Fibroblast of skin of left biceps (primary cell): Measurements from ENCODE around the gene SLC16A11.
"Not testable (repeated sequence)": the region's sequence is repeated elsewhere in the genome, so short reads cannot be mapped to it uniquely, and the experiment has no call there.

Experiments used
- DNase-seq, 2 experiments: peaks; one replicate each; pipeline ENCODE4 v3.0.0-alpha.2; 2013; ENCODE audit warnings: low read depth in 2 of 2

SLC16A11 gene

DNA sequence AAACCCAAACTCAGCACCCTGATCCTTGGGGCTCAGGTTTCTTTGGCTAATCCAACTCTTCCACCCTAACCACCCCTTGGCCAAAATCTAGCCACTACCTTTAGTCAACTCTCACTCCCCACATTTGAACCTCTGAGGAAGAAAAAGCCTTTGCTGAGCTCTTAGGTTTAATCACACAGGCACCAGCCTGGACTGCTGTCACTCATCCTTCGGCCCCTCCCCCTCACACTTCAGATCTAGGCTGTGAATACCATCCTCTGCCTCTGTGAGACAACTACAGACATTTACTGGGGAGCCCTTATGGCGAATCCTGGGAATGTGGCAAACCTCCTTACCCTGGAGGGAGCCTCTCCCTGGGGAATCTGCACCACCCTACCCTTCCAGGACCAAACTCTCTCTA is 36.7 kb downstream of the SLC16A11 start:
- DNase-seq: no peak

DNA sequence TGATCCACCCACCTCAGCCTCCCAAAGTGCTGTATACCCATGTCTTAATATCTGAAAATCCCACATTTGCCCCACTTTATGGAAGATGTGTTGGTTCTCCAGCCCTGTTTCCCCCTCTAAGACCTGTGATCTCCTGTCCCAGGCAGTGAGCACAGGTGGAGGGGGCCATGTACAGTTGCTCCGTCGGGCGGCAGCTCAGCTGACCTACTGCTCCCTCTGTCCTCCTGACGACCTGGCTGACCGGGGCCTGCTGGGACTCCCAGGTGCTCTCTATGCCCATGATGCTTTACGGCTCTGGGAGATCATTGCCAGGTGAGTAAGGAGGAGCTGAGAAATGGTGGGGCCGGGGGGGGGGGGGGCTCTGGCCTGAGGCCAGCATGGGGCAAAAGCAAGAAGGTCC is 38.2 kb downstream of the SLC16A11 start:
- no peak for DNase-seq

- peak in 1 of 2 experiments; percentile 21 for DNase-seq
These were observed 39.3 kb downstream of the SLC16A11 start for GRCh38 chr17:7004398-7005253.

DNA sequence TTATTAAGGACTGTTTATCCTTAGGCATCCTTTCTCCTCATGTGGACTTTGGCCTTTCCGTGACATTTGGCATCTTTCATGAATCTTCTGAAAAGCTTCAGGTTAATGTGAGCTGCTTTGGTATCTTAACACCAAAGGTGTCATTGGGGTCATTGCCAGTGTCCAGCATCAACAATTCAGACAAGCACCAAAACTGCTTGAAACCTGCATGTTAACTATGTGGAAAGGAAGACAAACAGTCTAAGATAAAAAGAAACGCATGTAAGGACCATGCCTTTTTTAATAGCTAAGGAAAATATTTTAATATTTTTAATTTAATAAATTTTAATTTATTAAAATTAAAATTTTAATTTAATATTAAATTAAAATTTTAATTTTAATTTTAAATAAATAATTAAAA is 40.1 kb downstream of the SLC16A11 start:
- no peak for DNase-seq

DNA sequence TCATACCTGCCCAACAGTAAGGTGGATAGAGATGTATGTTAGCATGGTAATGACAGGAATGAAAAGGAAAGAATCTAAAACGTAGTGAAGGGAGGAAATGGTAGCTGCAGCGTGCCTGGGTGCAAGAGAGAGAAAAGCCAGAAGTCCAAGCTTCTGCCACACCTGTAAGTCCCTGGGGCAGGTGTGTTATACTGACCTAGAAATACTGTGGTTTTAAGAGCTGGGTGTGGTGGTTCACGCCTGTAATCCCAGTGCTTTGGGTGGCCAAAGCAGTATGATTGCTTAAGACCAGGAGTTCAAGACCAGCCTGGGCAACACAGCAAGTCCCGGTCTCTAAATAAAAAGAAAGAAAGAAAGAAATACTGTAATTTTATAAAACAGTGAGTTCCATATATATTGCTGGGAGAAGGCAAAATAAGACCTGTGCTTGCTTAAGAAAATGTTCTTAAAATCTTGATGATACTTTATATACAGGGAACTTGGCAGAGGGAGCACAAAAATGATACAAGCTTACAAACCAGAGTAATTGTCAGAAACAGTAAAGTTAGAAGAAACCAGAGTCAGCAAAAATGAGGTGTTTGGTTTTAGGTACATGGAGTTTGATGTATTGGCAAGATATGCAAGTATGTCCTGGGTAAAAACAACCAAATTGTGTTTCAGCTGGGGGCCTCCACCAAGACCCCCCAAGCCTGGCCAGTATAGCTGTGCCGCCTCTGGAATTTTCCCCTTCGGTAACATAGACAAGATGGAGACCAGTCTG is 41.4 kb downstream of the SLC16A11 start:
- DNase-seq: no peak

DNA sequence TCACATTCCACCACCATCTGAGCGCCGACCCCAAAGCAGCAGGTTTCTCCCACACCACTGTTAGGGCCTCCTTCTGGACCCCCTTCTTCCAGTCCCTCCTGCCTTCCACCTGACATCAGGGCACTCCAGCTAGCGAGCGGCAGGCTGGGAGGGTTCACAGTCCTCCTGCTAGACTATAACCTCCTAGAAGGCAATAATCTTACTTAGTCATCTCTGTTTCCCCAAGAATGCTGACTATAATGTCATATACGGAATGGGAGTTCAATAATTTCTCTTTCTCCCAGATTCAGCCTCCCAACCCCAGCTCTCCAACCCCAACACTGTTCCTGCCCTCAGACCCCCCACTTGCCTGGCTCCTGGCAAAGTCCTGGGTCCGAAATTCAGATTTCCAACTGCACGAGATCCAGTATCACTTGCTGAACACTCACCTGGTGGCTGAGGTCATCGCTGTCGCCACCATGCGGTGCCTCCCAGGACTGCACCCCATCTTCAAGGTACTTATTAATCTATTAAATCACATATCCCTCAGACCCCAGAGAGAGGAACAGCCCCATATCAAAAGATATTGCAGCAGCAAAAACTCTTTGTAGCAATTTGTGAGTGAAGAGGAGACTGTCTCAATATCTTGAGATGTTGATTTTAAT is 42.5 kb downstream of the SLC16A11 start:
- no peak for DNase-seq

- DNase-seq: no peak
These were observed 44.9 kb downstream of the SLC16A11 start for GRCh38 chr17:6998855-6999508.

DNA sequence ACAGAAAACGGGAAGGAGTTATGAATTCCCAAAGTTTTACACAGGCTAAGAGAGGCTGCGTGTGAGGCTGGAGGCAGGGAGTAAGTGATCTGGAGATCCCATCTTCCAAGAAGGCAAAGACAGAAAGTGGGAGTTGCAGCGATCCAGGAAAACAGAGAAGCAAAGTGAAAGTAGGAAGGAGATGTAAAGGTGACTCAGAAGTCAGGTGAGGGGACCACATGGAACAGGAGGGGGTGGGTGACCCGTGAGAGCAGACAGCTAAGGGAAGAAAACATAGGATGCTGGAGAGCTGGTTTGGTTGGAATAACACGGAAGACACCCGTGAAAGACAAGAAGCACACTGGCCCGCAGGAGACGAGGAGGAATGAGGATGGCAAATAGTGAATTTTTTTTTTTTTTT is 46.7 kb downstream of the SLC16A11 start:
- no peak for DNase-seq

DNA sequence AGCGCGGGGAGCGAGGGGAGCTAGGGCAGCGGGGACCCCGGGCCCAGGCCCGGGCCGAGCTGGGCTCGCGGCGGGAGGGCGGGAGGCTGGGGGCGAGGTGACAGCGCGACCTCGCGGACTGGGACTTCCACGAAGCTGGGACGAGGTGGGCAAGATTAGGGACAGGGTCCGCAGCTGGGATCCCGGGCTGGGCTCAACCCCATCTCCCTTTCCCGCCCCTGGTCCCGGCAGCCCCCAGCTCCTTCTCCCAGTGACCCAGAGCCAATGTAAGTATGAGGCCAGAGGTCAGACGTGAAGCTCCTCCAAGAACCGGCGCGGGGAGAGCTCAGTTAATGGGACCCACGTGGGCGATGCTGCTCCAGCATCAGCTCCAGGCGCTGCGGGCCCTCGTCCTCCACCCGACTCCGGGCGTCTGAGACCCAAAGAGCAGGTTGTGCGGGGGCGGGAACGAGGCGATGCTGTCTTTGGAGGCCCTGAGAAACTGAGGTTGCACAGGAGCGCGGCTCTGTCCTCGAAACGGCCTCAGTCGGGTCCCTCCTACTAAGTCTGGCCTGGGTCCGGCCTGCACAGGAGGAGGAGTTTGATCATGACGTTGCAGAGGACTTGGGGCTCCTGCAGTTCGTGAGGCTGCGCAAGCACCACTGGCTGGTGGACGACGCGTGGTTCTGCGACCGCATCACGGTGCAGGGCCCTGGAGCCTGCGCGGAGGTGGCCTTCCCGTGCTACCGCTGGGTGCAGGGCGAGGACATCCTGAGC is 47.5 kb downstream of the SLC16A11 start:
- DNase-seq: no peak

GRCh38 chr17:6995500-6996255 is 48.2 kb downstream of the SLC16A11 start, which contains the start of gene ALOX12:
TSS of gene ALOX12 (plus strand) at chr17:6996049. CDS start at chr17:6996118, 69 bp downstream.
- no peak for DNase-seq

GRCh38 chr17:6994666-6995256 is 49.1 kb downstream of the SLC16A11 start:
- DNase-seq: no peak

- DNase-seq: no peak
These were observed 49.7 kb downstream of the SLC16A11 start for GRCh38 chr17:6994118-6994598.

- not testable (repeated sequence) for DNase-seq
These were observed 50.3 kb downstream of the SLC16A11 start for GRCh38 chr17:6993613-6994056.
